Suprapubic skin (tissue), 4 donors: ENCODE results near the gene ATRIP. TPM values are rescaled to one million over a fixed set of nuclear protein-coding genes. Genes with fewer than 3 reads are reported as not detected.

Source experiments
- DNase-seq, 2 donors: peaks; one replicate each; pipeline ENCODE4 v3.0.0-alpha.2; 2019; ENCODE audit warnings: low spot score in 2 of 2
- H3K27ac ChIP-seq: fragments of 200-600 bp; sonication (generic); one replicate; pipeline ENCODE4 v1.5.1; 2019
- H3K27me3 ChIP-seq: fragments of 200-600 bp; sonication (generic); one replicate; pipeline ENCODE4 v1.5.1; 2019
- H3K36me3 ChIP-seq: fragments of 200-600 bp; sonication (generic); one replicate; pipeline ENCODE4 v1.5.1; 2019
- H3K4me1 ChIP-seq: fragments of 200-600 bp; sonication (generic); one replicate; pipeline ENCODE4 v1.5.1; 2019
- H3K4me3 ChIP-seq: fragments of 200-600 bp; sonication (generic); one replicate; pipeline ENCODE4 v1.5.1; 2019; ENCODE audit warnings: mild to moderate bottlenecking
- H3K9me3 ChIP-seq: fragments of 200-600 bp; sonication (generic); one replicate; pipeline ENCODE4 v1.5.1; 2019
- EP300 ChIP-seq: sonication (generic); formaldehyde crosslinking; IDR thresholded peaks from one replicate; pipeline ENCODE4 v1.6.1; 2017; ENCODE audit warnings: antibody characterized with exemption
- POLR2A ChIP-seq, 2 donors: fragments of 450-650 bp; IDR thresholded peaks; one replicate each; pipeline ENCODE4 v1.6.1; 2017; ENCODE audit warnings: antibody characterized with exemption in 2 of 2, mild to moderate bottlenecking in 2 of 2, moderate library complexity in 2 of 2
- POLR2AphosphoS5 ChIP-seq, 3 donors: sonication (generic); formaldehyde crosslinking; IDR thresholded peaks; one replicate each; pipeline ENCODE4 v1.6.1; 2017; ENCODE audit warnings: antibody characterized with exemption in 3 of 3
- WGBS: methylation state at CpG from one replicate; pipeline ENCODE4 v1.1.5; 2018; 5-methylcytosine and 5-hydroxymethylcytosine counted together
- total RNA-seq, 4 donors: library from RNA; depleted of rRNA; stranded (reverse); fragments of >200 nt; gene quantifications; one replicate each; pipeline ENCODE4 v1.1.0, GENCODE V29; 2016
- TF ChIP-seq, protein P1 (sequence below), 2 donors: fragments of 200-600 bp in 1 of 2; fragments of 450-650 bp in 1 of 2; sonication (generic) in 1 of 2; IDR thresholded peaks; one replicate each; pipeline ENCODE4 v1.5.1; 2016 to 2019; ENCODE audit warnings: antibody characterized with exemption in 2 of 2, mild to moderate bottlenecking in 1 of 2, moderate library complexity in 1 of 2

ATRIP gene
- total RNA-seq, 4 donors from 2014 or later = 8.7 to 12.7 (median 10.2) TPM

DNA sequence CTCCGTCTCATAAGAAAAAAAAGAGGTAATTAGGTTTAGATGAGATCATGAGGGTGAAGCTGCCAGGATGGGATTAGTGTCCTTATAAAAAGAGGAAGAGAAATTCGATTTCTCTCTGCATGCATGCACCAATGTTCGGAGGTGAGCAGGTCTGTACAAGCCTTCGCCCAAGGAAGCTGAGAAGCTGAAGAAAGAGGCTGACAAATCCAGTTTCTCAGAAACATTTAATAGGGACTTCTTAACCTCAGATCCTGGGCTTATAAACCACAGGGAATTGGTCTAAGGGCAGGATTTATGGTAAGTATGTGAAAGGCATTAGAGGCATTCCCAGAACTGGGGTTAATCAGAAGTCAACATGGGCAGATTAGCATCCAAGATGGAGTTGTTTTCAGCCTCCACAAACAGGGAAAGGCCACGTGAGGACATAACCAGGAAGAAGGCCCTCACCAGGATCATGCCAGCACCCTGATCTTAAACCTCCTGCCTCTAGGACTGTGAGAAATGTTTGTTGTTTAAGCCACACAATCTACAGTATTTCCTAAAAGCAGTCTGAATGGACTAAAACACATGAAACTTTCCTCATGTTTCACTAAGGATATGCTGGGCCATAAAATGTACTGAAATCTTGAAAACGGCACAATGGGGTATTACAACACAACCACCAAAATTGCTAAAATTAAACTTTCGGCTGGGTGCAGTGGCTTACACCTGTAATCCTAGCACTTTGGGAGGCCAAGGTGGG lies 46.1 kb downstream of the ATRIP start:
- H3K4me1 ChIP-seq = peaks cover 8% of the 10 kb centered on the region
- peak in 1 of 2 donors; percentile 15 for DNase-seq
- TF ChIP-seq EP300 = no peak
- H3K9me3 ChIP-seq = no peaks in the 10 kb centered on the region
- peaks cover 20% of the 10 kb centered on the region for H3K36me3 ChIP-seq
- no peak overlapping the region for H3K4me3 ChIP-seq
- peak overlapping the region; percentile 68 for H3K27ac ChIP-seq
- 56% methylated on average over 7 of the region's 7 CpGs for WGBS
- H3K27me3 ChIP-seq = no peaks in the 10 kb centered on the region

DNA sequence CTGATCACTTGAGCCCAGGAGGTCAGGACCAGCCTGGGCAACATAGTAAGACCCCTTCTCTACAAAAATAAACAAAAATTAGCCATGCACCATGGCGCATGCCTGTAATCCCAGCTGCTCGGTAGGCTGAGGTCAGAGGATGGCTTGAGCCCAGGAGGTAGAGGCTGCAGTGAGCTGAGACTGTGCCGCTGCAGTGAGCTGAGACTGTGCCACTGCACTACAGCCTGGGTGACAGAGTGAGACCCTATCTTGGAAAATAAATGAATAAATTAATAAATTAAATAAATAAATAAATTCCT lies 46.6 kb downstream of the ATRIP start:
- 62% methylated on average over 3 of the region's 3 CpGs for WGBS
- peak in 1 of 2 donors; percentile 22 for DNase-seq
- H3K27me3 ChIP-seq = no peaks in the 10 kb centered on the region
- H3K4me1 ChIP-seq = peaks cover 8% of the 10 kb centered on the region
- peaks cover 20% of the 10 kb centered on the region for H3K36me3 ChIP-seq
- peak overlapping the region; percentile 68 for H3K27ac ChIP-seq
- no peak overlapping the region for H3K4me3 ChIP-seq
- H3K9me3 ChIP-seq = no peaks in the 10 kb centered on the region
- TF ChIP-seq POLR2A (IDR thresholded peaks at IDR 0.05) = no peak

GRCh38 chr3:48500656-48501055 lies 54.1 kb downstream of the ATRIP start:
- Histone ChIP-seq H3K9me3 (no peaks in the 10 kb centered on the region), H3K27me3 (no peaks in the 10 kb centered on the region), H3K4me1 (peaks cover 38% of the 10 kb centered on the region), H3K27ac (no peak overlapping the region), H3K4me3 (no peak overlapping the region), H3K36me3 (peaks cover 16% of the 10 kb centered on the region)
- TF ChIP-seq EP300 (no peak), POLR2A (IDR thresholded peaks at IDR 0.05) (no peak), POLR2AphosphoS5 (IDR thresholded peaks at IDR 0.05) (no peak)
- TF ChIP-seq, protein P1, sequence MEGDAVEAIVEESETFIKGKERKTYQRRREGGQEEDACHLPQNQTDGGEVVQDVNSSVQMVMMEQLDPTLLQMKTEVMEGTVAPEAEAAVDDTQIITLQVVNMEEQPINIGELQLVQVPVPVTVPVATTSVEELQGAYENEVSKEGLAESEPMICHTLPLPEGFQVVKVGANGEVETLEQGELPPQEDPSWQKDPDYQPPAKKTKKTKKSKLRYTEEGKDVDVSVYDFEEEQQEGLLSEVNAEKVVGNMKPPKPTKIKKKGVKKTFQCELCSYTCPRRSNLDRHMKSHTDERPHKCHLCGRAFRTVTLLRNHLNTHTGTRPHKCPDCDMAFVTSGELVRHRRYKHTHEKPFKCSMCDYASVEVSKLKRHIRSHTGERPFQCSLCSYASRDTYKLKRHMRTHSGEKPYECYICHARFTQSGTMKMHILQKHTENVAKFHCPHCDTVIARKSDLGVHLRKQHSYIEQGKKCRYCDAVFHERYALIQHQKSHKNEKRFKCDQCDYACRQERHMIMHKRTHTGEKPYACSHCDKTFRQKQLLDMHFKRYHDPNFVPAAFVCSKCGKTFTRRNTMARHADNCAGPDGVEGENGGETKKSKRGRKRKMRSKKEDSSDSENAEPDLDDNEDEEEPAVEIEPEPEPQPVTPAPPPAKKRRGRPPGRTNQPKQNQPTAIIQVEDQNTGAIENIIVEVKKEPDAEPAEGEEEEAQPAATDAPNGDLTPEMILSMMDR (IDR thresholded peaks at IDR 0.05) = no peak
- WGBS = 87% methylated on average over 5 of the region's 5 CpGs
- peak in 1 of 2 donors; percentile 44 for DNase-seq

GRCh38 chr3:48501196-48501595 lies 54.7 kb downstream of the ATRIP start:
- 61% methylated on average over 5 of the region's 7 CpGs for WGBS
- H3K4me3 ChIP-seq = no peak overlapping the region
- TF ChIP-seq EP300 = no peak
- TF ChIP-seq, protein P1 (IDR thresholded peaks at IDR 0.05) = no peak
- peak in 1 of 2 donors; percentile 57 for DNase-seq
- peaks cover 11% of the 10 kb centered on the region for H3K36me3 ChIP-seq
- no peak overlapping the region for H3K27ac ChIP-seq
- H3K9me3 ChIP-seq = no peaks in the 10 kb centered on the region
- H3K27me3 ChIP-seq = no peaks in the 10 kb centered on the region
- H3K4me1 ChIP-seq = peaks cover 38% of the 10 kb centered on the region

GRCh38 chr3:48502121-48502520 lies 55.6 kb downstream of the ATRIP start:
- peak overlapping the region; percentile 90 for H3K27ac ChIP-seq
- H3K36me3 ChIP-seq = peaks cover 4% of the 10 kb centered on the region
- TF ChIP-seq, protein P1 (IDR thresholded peaks at IDR 0.05) = no peak
- TF ChIP-seq POLR2A (IDR thresholded peaks at IDR 0.05) (no peak), POLR2AphosphoS5 (IDR thresholded peaks at IDR 0.05) (no peak), EP300 (no peak)
- DNase-seq = no peak
- peaks cover 45% of the 10 kb centered on the region for H3K4me1 ChIP-seq
- no peaks in the 10 kb centered on the region for H3K9me3 ChIP-seq
- H3K4me3 ChIP-seq = no peak overlapping the region
- WGBS = 82% methylated on average over 5 of the region's 5 CpGs
- H3K27me3 ChIP-seq = no peaks in the 10 kb centered on the region

DNA sequence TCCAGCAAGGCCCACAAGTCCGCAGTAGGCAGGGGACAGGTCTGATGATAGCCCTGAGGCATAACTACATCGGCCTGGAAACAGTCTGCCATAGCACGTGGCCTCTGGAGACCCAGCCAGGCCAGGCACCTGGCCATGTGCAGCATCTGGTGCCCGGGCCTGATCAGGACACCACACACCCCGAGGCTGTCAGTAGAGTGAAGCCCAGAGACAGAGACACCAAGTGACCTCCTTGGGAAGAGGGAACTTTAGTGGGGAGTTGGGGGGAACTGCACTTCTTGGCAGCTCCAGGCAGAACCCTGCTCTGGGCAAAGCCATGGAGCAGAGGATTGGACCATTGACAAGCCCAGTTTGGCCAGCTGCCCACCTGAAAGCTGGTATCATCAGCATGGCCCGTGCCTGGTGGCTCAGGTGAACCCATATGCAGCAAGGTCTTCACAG lies 56.2 kb downstream of the ATRIP start:
- H3K36me3 ChIP-seq = peaks cover 4% of the 10 kb centered on the region
- peaks cover 51% of the 10 kb centered on the region for H3K4me1 ChIP-seq
- H3K4me3 ChIP-seq = peak overlapping the region; percentile 82
- no peak for DNase-seq
- TF ChIP-seq POLR2A (IDR thresholded peaks at IDR 0.05) (no peak), EP300 (no peak)
- no peaks in the 10 kb centered on the region for H3K27me3 ChIP-seq
- peak overlapping the region; percentile 90 for H3K27ac ChIP-seq
- no CpG with 5 or more reads among the region's 6 CpGs for WGBS
- no peaks in the 10 kb centered on the region for H3K9me3 ChIP-seq
